ENCODE results near the gene TDRD6.

GRCh38 chr6:46638650-46639049 is 49.0 kb upstream of the TDRD6 start:
- TF ChIP-seq, protein P1, sequence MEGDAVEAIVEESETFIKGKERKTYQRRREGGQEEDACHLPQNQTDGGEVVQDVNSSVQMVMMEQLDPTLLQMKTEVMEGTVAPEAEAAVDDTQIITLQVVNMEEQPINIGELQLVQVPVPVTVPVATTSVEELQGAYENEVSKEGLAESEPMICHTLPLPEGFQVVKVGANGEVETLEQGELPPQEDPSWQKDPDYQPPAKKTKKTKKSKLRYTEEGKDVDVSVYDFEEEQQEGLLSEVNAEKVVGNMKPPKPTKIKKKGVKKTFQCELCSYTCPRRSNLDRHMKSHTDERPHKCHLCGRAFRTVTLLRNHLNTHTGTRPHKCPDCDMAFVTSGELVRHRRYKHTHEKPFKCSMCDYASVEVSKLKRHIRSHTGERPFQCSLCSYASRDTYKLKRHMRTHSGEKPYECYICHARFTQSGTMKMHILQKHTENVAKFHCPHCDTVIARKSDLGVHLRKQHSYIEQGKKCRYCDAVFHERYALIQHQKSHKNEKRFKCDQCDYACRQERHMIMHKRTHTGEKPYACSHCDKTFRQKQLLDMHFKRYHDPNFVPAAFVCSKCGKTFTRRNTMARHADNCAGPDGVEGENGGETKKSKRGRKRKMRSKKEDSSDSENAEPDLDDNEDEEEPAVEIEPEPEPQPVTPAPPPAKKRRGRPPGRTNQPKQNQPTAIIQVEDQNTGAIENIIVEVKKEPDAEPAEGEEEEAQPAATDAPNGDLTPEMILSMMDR (conservative IDR thresholded peaks at IDR 0.05 in 1 of 2, IDR thresholded peaks at IDR 0.05 in 1 of 2; ENCODE audit: low read depth in 1 of 2, low read length in 2 of 2) = no peak
- TF ChIP-seq EZH2 (IDR thresholded peaks at IDR 0.05; ENCODE audit: low read length, missing control alignments) = no peak
